ENCODE results near the gene METRN. TPM values are rescaled to one million over a fixed set of nuclear protein-coding genes. Genes with fewer than 3 reads are reported as not detected.

METRN gene
- total RNA-seq, 2 experiments from 2014 or later: 2.6 to 3.2 TPM

GRCh38 chr16:754656-755055 lies 39.7 kb downstream of the METRN start:
- H3K9me3 Mint-ChIP-seq: no peaks in the 10 kb centered on the region
- TF ChIP-seq CTCF (IDR thresholded peaks at IDR 0.05): no peak
- ATAC-seq (ENCODE audit: poor library complexity): peak; percentile 68
- no peaks in the 10 kb centered on the region for H3K36me3 Mint-ChIP-seq (ENCODE audit: low read depth)
- H3K4me3 Mint-ChIP-seq: no peak overlapping the region
- intact Hi-C loops (cut with DNase I, micrococcal nuclease): no loop called here
- Histone ChIP-seq H3K4me1 (ENCODE audit: insufficient read depth, low read length) (peaks cover 7% of the 10 kb centered on the region), H3K9me3 (ENCODE audit: control insufficient read depth in 1 of 2, insufficient read depth in 1 of 2, low read length in 2 of 2) (no peaks in the 10 kb centered on the region), H3K4me3 (ENCODE audit: low read length) (no peak overlapping the region), H3K27me3 (ENCODE audit: control insufficient read depth in 1 of 2, insufficient read depth in 2 of 2, low read length in 2 of 2) (no peaks in the 10 kb centered on the region), H3K36me3 (ENCODE audit: insufficient read depth, low read length) (no peaks in the 10 kb centered on the region), H3K27ac (ENCODE audit: low read depth in 1 of 2, low read length in 2 of 2) (no peak overlapping the region)
- no peaks in the 10 kb centered on the region for H3K4me1 Mint-ChIP-seq (ENCODE audit: low read depth)
- H3K27me3 Mint-ChIP-seq: peaks cover 5% of the 10 kb centered on the region
- H3K27ac Mint-ChIP-seq: no peak overlapping the region
- POLR2A ChIA-PET: interaction anchor here (0.6 kb wide), 1 partner anchor 152 kb away, joined by 4 read pairs; no protein-coding TSS in a partner anchor
- DNase-seq: peak in 3 of 14 experiments; percentile 24 to 33 (median 30)
- CTCF ChIA-PET: no interaction called here

- CTCF ChIA-PET: no interaction called here
These were observed 41.5 kb downstream of the METRN start for GRCh38 chr16:756428-756827.

DNA sequence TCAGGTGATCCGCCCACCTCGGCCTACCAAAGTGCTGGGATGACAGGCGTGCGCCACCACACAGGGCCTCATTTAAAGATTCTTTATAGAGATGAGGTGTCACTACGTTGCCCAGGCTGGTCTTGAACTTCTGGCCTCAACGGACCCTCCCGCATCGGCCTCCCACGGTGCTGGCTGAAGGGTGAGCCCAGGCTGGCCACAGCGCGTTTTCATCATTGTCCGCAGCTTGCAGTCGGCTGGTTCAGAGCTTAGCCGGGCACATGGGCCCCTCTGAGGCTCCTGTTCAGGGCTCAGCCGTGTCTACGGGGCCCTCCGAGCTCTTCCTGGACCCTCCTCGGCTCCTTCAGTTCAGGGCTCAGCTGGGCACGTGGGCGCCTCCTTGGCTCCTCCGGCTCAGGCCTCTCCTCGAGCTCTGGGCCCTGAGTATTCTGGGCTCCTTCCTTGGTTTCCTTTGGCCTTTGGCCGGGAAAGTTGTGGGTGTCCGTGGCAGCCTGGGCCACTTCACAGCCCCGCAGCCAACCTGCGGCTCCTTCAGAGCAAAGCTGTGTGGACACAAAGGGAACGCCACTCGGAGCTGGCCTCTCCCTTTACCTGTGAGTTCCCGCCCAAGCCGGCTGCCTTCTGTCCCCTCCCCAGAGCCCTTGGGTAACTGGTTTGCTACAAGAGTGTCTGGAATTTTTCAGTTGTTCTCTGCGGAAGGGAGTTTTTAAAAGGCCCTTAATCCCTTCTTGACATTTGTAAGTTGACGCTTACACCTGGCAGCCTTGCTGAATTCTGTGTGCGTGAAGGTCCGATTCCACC lies 44.4 kb downstream of the METRN start:
- ATAC-seq (ENCODE audit: poor library complexity) (no peak), DNase-seq (peak in 2 of 14 experiments; percentile 4 to 6)
- Mint-ChIP-seq H3K4me3 (no peak overlapping the region), H3K27ac (no peak overlapping the region), H3K36me3 (ENCODE audit: low read depth) (no peaks in the 10 kb centered on the region), H3K27me3 (peaks cover 5% of the 10 kb centered on the region), H3K9me3 (no peaks in the 10 kb centered on the region), H3K4me1 (ENCODE audit: low read depth) (no peaks in the 10 kb centered on the region)
- no peak for TF ChIP-seq CTCF (IDR thresholded peaks at IDR 0.05)
- ChIA-PET CTCF (interaction anchor here (0.7 kb wide), 1 partner anchor 84 kb away, joined by 4 read pairs; no protein-coding TSS in a partner anchor), POLR2A (no interaction called here)
- H3K9me3 ChIP-seq (ENCODE audit: control insufficient read depth in 1 of 2, insufficient read depth in 1 of 2, low read length in 2 of 2): no peaks in the 10 kb centered on the region
- H3K27me3 ChIP-seq (ENCODE audit: control insufficient read depth in 1 of 2, insufficient read depth in 2 of 2, low read length in 2 of 2): no peaks in the 10 kb centered on the region
- H3K4me3 ChIP-seq (ENCODE audit: low read length): no peak overlapping the region
- intact Hi-C loops (cut with DNase I, micrococcal nuclease): no loop called here
- H3K27ac ChIP-seq (ENCODE audit: low read depth in 1 of 2, low read length in 2 of 2): no peak overlapping the region
- H3K36me3 ChIP-seq (ENCODE audit: insufficient read depth, low read length): no peaks in the 10 kb centered on the region
- H3K4me1 ChIP-seq (ENCODE audit: insufficient read depth, low read length): peaks cover 7% of the 10 kb centered on the region

More at GRCh38 chr16:756428-756827, 41.5 kb downstream of the METRN start:
- no peak overlapping the region for H3K27ac Mint-ChIP-seq
- intact Hi-C loops (cut with DNase I, micrococcal nuclease): no loop called here
- ATAC-seq (ENCODE audit: poor library complexity) (no peak), DNase-seq (no peak)
- Histone ChIP-seq H3K9me3 (ENCODE audit: control insufficient read depth in 1 of 2, insufficient read depth in 1 of 2, low read length in 2 of 2) (no peaks in the 10 kb centered on the region), H3K27me3 (ENCODE audit: control insufficient read depth in 1 of 2, insufficient read depth in 2 of 2, low read length in 2 of 2) (no peaks in the 10 kb centered on the region), H3K27ac (ENCODE audit: low read depth in 1 of 2, low read length in 2 of 2) (no peak overlapping the region), H3K4me3 (ENCODE audit: low read length) (no peak overlapping the region), H3K36me3 (ENCODE audit: insufficient read depth, low read length) (no peaks in the 10 kb centered on the region), H3K4me1 (ENCODE audit: insufficient read depth, low read length) (peaks cover 7% of the 10 kb centered on the region)
- POLR2A ChIA-PET: no interaction called here
- no peak for TF ChIP-seq CTCF (IDR thresholded peaks at IDR 0.05)
- peaks cover 5% of the 10 kb centered on the region for H3K27me3 Mint-ChIP-seq
- H3K9me3 Mint-ChIP-seq: no peaks in the 10 kb centered on the region
- no peaks in the 10 kb centered on the region for H3K4me1 Mint-ChIP-seq (ENCODE audit: low read depth)
- H3K36me3 Mint-ChIP-seq (ENCODE audit: low read depth): no peaks in the 10 kb centered on the region
- H3K4me3 Mint-ChIP-seq: no peak overlapping the region
